Thyroid gland (tissue), 4 donors: Measurements from ENCODE around the gene SPON1.

Source experiments
- CTCF ChIP-seq, 6 experiments: fragments of 200-600 bp in 3 of 6; fragments of 450-650 bp in 3 of 6; sonication (generic) in 3 of 6; IDR thresholded peaks; one replicate each; pipeline ENCODE4 v1.5.1; 2016 to 2019; ENCODE audit warnings: antibody characterized with exemption in 6 of 6, mild to moderate bottlenecking in 2 of 6, inconsistent platforms in 1 of 6, moderate library complexity in 1 of 6
- POLR2A ChIP-seq, 2 donors: fragments of 450-650 bp; IDR thresholded peaks; one replicate each; pipeline ENCODE4 v1.6.1; 2017; ENCODE audit warnings: antibody characterized with exemption in 2 of 2, mild to moderate bottlenecking in 2 of 2, moderate library complexity in 1 of 2

GRCh38 chr11:14262271-14262846 is 299.8 kb downstream of the SPON1 start:
- TF ChIP-seq CTCF (IDR thresholded peaks at IDR 0.05) = no peak
- TF ChIP-seq POLR2A (IDR thresholded peaks at IDR 0.05) = no peak
